HG02973 (cell line): ENCODE results near the gene COL25A1.
A peak's percentile ranks its signal among the peaks of the same experiment; 100 is the strongest.

Experiments used
- ATAC-seq: cut with Tn5 transposase; IDR thresholded peaks from one replicate; pipeline ENCODE4 v1.9.1; 2021; ENCODE audit warnings: moderate library complexity; ENCODE audit not compliant: unreplicated experiment

Gene COL25A1

GRCh38 chr4:108930186-108930585 is 372.3 kb downstream of the COL25A1 start:
- ATAC-seq = no peak

DNA sequence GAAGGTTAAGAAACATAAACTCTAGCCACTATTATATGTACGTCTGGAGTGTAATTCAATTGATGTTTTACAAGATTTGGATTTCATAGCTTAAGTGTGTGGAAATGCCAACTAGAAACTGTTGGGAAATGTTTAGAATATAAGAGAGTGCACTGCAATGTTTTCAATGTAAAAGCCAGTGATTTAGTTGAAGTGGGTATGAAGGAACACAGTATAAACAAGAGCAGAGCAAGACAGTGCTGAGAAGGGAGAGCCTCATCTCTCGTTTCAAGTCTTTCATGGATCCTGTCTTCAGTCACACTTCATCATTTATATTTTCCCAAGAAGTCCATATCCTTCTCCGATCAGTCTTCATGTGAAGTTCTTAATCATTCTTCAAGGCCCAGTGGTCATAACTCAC is 375.7 kb downstream of the COL25A1 start:
- ATAC-seq = no peak

GRCh38 chr4:108926061-108926460 is 376.4 kb downstream of the COL25A1 start:
- ATAC-seq = no peak

GRCh38 chr4:108922191-108922590 is 380.3 kb downstream of the COL25A1 start:
- no peak for ATAC-seq

DNA sequence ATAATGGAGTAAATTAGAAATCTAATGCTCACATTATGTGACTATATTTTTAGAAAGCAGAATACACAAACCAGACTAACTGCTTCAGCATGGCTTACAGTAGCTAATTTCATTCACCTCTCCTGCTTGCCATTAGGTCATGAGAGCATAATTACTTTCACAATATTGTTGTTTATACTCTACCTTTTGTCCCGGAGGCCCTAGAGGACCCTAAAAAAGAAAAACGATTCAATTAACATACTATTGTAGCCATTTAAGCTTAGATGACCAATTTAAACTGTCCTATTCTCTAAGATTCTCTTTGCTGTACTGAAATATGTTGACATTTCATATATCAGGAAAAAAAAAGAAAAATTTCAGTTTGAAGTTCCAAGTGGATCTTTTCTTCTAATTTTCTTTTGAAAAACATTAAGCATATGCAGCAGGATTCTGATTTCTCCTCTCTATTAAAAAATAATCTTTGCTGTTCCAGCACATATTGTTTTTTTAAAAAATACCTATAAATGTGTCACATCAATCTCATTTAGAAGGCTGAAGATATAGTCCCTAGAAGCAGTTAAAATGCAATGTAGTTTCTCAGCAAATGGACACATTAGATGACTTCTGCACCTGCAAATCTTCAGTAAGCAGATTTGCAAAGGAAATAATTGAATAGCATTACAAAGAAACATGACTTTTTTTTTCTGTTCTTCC is 381.9 kb downstream of the COL25A1 start:
- ATAC-seq = no peak

DNA sequence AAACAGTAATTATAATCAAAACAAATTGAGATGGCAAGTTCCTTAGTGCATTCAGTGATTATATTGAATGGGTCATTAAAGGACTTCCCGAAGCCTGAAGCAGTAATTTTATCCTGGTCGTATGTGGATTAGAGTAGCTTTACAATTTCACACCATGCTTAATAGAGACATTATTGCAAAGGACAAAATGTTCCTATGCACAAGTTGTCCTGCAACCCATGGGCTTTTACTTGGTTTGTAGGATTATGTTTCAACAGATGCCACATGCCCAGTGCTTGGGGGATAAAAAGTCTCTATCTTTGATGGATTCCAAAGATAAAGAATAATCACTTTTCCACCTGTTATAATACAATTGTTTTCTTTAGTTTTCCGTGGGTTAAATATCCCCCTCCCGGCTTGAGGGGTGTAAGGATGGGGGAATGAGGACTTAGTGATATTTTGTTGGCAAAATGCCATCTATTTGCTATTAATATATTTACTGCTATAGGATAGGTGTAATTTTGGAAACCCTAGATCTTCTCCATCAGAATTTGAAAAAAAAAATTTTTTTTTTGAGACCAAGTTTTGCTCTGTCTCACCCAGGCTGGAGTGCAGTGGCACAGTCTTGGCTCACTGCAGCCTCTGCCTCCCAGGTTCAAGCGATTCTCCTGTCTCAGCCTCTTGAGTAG is 383.1 kb downstream of the COL25A1 start:
- ATAC-seq = no peak

GRCh38 chr4:108917255-108917654 is 385.2 kb downstream of the COL25A1 start:
- ATAC-seq = no peak

- ATAC-seq = no peak
Measured at GRCh38 chr4:108916638-108917037, 385.8 kb downstream of the COL25A1 start.

DNA sequence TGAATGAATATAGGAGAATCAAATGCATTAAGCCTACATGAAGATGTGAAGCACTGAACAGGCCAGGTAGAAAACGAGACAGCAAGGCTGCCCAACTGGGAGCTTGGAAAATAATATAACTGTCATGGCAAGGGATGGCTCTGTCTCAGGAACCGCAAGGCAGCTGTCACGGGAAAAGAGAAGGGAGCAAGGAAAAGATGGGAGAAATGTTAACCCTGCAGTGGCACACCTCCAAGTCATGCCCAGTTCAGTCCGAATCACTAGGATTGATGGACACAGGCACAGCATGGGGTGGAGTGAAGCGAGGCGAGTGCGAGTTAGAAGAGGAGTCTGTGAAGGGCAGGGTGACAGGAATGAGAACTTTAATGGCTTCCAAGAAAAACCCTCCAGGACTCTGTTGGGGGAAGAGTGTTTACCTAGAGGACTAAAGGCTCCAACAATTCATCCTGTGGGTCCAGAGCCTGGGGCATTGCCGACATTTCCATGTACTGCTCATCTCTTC is 395.5 kb downstream of the COL25A1 start:
- no peak for ATAC-seq

GRCh38 chr4:108906006-108906405 is 396.5 kb downstream of the COL25A1 start:
- no peak for ATAC-seq

- no peak for ATAC-seq
Measured at GRCh38 chr4:108903464-108904221, 398.8 kb downstream of the COL25A1 start.

- ATAC-seq = peak; percentile 95
Measured at GRCh38 chr4:108902769-108903168, 399.7 kb downstream of the COL25A1 start.

- ATAC-seq = no peak
Measured at GRCh38 chr4:108901291-108901690, 401.2 kb downstream of the COL25A1 start.

- ATAC-seq = no peak
Measured at GRCh38 chr4:108900018-108900580, 402.4 kb downstream of the COL25A1 start.

DNA sequence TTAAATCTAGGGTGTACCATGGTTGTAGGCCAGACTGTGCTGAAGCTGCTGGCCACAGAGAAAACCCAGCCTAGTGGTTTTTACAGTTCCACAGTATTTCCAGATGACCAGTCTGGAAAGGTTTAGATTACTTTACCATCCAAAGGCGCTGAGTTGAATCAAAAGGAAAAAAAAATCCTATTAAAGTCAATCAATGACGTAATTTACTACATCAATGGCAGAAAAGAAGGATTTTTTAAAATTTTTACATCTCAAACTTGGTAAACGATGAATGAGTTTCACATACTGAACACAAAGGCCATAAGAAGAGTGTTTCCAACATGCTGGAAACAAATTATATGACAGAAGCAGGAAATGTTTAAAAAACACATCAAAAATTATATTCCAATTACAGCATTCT is 409.0 kb downstream of the COL25A1 start:
- ATAC-seq = no peak

- ATAC-seq = no peak
Measured at GRCh38 chr4:108891896-108892590, 410.4 kb downstream of the COL25A1 start.

DNA sequence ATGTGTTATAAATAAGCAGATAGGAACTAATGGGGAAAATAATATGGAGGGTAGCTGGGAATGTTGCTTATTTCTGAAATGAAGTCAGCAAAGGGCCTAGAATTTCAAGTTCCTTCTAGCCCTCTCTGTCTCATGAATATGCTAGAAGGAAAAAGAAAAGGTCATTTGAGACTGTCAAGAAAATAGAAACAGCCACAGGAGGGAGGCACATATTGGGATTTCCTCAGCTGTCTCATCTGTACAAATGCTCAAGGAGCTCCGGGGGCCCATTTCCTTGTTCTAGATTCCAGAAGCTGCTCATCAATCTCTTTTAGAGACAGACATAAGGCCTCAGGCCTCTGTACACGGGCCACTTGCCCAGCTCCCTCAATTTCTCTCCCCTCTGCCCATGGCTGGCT is 412.0 kb downstream of the COL25A1 start:
- no peak for ATAC-seq

DNA sequence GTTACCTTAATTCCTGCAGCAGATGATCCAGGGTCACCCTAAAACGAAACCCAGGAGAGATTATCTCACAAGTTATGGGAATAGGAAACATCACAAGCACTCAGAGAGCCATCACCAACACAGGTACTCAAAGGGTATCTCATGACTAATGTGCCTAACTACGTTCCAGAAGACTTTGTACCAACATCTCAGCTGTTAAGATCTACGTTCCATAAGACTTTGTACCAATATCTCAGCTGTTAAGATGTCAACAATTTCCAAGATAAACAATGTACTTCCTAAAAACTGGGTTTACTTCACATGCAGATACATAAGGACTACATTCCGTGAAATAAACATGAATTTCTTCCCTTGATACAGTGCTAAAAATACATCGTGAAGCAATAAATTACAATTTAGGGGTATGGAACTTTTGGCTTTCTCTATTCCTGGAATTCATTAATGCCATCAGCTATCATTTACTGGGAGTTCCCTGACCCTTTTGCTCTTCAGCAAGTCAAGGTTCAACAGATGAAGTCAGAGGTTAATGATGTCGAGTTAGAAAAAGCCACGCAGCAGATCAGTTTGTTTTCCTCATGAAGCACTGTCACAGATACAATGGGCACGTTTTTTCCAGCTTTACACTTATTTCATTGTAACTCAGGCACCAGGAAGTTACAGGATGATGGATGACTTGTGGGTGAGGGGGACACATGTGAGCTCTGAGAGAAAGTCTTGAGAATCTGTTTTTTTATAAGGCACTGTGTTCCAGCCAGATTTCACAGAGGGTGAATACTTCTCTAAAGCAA is 412.6 kb downstream of the COL25A1 start:
- ATAC-seq = no peak

DNA sequence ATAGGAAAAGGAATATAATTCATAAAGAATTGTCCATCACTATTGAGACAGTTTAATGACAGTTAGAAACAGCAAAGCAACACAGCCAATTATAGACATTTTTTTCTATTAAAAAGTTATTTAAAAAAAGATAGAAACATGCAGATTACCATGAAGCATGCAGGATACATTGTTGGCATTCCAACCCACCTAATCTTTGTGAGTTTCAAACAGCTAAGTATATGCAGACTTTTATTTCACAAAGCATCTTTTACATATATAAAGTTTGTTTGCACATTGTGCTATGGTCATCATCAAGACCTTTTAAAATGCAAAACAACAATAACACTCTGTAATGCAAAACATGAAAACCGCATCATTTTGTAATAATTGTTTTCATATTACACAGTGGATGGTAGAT is 413.7 kb downstream of the COL25A1 start:
- no peak for ATAC-seq

DNA sequence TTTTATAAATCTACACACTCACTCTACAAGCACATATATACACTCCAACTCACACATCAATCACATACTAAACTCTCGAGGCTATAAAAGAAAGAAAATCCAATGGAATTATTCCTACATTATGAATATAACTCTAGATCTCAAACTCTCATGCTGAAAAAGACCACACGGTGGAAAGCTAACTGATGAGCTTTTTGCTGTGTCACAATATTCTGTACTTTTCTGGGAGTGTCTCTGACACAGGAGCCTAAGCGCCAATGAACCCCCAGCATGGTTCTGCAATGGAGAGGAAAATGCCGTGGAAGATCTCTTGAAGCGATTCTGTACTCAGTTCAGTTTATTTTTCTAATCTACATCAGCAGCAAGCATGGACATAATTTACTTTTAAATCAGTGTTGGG is 415.4 kb downstream of the COL25A1 start:
- no peak for ATAC-seq
